ENCODE data around the gene CELF6.

CELF6 gene

DNA sequence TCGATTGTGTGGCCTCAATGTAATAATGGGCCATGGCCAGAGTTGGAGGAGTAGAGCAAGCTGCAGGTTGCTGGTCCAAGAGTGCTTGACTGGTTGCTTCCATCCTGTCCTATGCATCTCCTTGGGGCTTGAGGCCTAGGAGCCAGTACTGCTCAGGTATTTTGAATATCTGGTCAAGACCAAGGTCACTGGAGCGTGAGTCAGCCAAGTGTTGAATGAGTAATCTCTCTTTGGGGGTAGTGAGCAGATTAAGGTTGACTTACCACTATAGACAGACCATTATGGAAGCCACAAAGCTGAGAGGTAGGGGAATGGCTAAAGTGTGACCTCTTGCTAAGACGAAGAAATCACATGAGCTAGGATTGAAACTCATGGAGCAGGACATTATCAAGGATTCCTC lies 38.2 kb downstream of the CELF6 start:
- Histone ChIP-seq H3K9me2 (replicated peaks; ENCODE audit: control insufficient read depth, low read length) (no peaks in the 10 kb centered on the region), H3K27me3 (ENCODE audit: control insufficient read depth, low read length) (peaks cover 3% of the 10 kb centered on the region), H3F3A (ENCODE audit: control insufficient read depth, insufficient read depth) (no peaks in the 10 kb centered on the region), H3K36me3 (ENCODE audit: control insufficient read depth, low read length) (no peaks in the 10 kb centered on the region), H3K4me2 (ENCODE audit: low read length) (no peak overlapping the region), H3K4me3 (ENCODE audit: low read length) (no peak overlapping the region), H3K27ac (ENCODE audit: low read depth, low read length) (no peak overlapping the region), H3K79me2 (ENCODE audit: control insufficient read depth, low read length) (no peaks in the 10 kb centered on the region), H3K4me1 (ENCODE audit: control insufficient read depth, low read length) (no peaks in the 10 kb centered on the region), H3K9me3 (ENCODE audit: control insufficient read depth, insufficient read depth, low read length) (no peaks in the 10 kb centered on the region), H4K20me1 (ENCODE audit: control insufficient read depth, insufficient read depth, low read depth, low read length) (no peaks in the 10 kb centered on the region)
- TF ChIP-seq, protein P1, sequence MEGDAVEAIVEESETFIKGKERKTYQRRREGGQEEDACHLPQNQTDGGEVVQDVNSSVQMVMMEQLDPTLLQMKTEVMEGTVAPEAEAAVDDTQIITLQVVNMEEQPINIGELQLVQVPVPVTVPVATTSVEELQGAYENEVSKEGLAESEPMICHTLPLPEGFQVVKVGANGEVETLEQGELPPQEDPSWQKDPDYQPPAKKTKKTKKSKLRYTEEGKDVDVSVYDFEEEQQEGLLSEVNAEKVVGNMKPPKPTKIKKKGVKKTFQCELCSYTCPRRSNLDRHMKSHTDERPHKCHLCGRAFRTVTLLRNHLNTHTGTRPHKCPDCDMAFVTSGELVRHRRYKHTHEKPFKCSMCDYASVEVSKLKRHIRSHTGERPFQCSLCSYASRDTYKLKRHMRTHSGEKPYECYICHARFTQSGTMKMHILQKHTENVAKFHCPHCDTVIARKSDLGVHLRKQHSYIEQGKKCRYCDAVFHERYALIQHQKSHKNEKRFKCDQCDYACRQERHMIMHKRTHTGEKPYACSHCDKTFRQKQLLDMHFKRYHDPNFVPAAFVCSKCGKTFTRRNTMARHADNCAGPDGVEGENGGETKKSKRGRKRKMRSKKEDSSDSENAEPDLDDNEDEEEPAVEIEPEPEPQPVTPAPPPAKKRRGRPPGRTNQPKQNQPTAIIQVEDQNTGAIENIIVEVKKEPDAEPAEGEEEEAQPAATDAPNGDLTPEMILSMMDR (IDR thresholded peaks at IDR 0.05; ENCODE audit: low read depth, low read length, poor library complexity, severe bottlenecking) = no peak
- TF ChIP-seq EZH2phosphoT487 (IDR thresholded peaks at IDR 0.05; ENCODE audit: borderline replicate concordance, low read length) = no peak

DNA sequence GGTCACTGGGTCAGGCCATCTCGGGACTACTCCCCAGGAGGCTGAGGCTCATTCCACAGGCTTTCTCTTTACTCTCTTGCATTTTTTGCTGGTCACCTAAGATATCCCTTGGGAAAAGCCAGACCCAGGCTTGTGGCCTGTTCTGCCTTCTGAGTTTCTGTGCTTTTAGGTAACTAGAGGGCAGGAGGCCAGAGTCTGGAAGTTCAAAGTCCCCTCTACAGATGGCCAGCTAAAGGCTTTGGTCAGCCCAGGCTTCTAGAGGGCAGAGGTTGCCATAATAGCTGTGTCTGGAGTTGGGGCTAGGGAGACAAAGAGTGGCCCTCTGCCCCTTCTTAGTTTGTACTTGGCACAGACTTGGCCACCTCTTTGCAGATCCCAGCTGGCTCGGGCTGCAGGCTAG lies 39.2 kb downstream of the CELF6 start:
- Histone ChIP-seq H3K9me3 (ENCODE audit: control insufficient read depth, insufficient read depth, low read length) (no peaks in the 10 kb centered on the region), H3K27me3 (ENCODE audit: control insufficient read depth, low read length) (peaks cover 3% of the 10 kb centered on the region), H3K4me2 (ENCODE audit: low read length) (no peak overlapping the region), H3K4me1 (ENCODE audit: control insufficient read depth, low read length) (no peaks in the 10 kb centered on the region), H3K4me3 (ENCODE audit: low read length) (no peak overlapping the region), H3K79me2 (ENCODE audit: control insufficient read depth, low read length) (no peaks in the 10 kb centered on the region), H4K20me1 (ENCODE audit: control insufficient read depth, insufficient read depth, low read depth, low read length) (no peaks in the 10 kb centered on the region), H3K9me2 (replicated peaks; ENCODE audit: control insufficient read depth, low read length) (no peaks in the 10 kb centered on the region), H3K27ac (ENCODE audit: low read depth, low read length) (no peak overlapping the region), H3F3A (ENCODE audit: control insufficient read depth, insufficient read depth) (no peaks in the 10 kb centered on the region), H3K36me3 (ENCODE audit: control insufficient read depth, low read length) (no peaks in the 10 kb centered on the region)
- TF ChIP-seq, protein P1 (IDR thresholded peaks at IDR 0.05; ENCODE audit: low read depth, low read length, poor library complexity, severe bottlenecking) = no peak
- TF ChIP-seq EZH2phosphoT487 (IDR thresholded peaks at IDR 0.05; ENCODE audit: borderline replicate concordance, low read length) = no peak

DNA sequence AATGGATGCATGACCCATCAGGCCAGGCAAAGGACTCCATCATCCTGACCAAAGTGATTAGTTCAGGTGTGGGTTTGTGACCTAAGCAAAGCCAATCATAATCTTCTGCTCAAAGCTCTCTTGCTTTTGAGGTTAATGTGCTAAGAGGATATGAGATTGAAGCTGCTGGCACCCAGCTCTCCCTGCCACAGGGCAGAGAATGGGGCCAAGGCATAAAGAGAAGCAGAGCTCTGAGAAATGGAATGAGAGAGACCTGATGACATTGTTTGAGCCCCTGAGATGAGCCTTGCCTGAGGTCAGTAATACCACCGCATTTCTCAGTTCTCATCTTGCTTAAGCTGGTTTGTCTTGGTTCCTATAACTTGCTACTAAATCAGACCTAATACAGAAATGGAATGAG lies 41.2 kb downstream of the CELF6 start:
- TF ChIP-seq EZH2phosphoT487 (IDR thresholded peaks at IDR 0.05; ENCODE audit: borderline replicate concordance, low read length) = no peak
- TF ChIP-seq, protein P1 (IDR thresholded peaks at IDR 0.05; ENCODE audit: low read depth, low read length, poor library complexity, severe bottlenecking) = no peak
- H3K9me3 ChIP-seq (ENCODE audit: control insufficient read depth, insufficient read depth, low read length) = no peaks in the 10 kb centered on the region
- H3K36me3 ChIP-seq (ENCODE audit: control insufficient read depth, low read length) = no peaks in the 10 kb centered on the region
- no peak overlapping the region for H3K4me3 ChIP-seq (ENCODE audit: low read length)
- H3F3A ChIP-seq (ENCODE audit: control insufficient read depth, insufficient read depth) = no peaks in the 10 kb centered on the region
- no peaks in the 10 kb centered on the region for H4K20me1 ChIP-seq (ENCODE audit: control insufficient read depth, insufficient read depth, low read depth, low read length)
- no peak overlapping the region for H3K4me2 ChIP-seq (ENCODE audit: low read length)
- H3K79me2 ChIP-seq (ENCODE audit: control insufficient read depth, low read length) = no peaks in the 10 kb centered on the region
- H3K27ac ChIP-seq (ENCODE audit: low read depth, low read length) = no peak overlapping the region
- H3K9me2 ChIP-seq (replicated peaks; ENCODE audit: control insufficient read depth, low read length) = 0 out of 2 replicates have a peak, but pooled peaks cover 2% of the 10 kb centered on the region
- no peaks in the 10 kb centered on the region for H3K4me1 ChIP-seq (ENCODE audit: control insufficient read depth, low read length)
- H3K27me3 ChIP-seq (ENCODE audit: control insufficient read depth, low read length) = peaks cover 3% of the 10 kb centered on the region
